Measurements from ENCODE around the gene ARIH1. TPM values are rescaled to one million over a fixed set of nuclear protein-coding genes. Genes with fewer than 3 reads are reported as not detected.
A peak's percentile ranks its signal among the peaks of the same experiment; 100 is the strongest.
"Not testable (repeated sequence)": the region's sequence is repeated elsewhere in the genome, so short reads cannot be mapped to it uniquely, and the experiment has no call there.

Gene ARIH1
- total and polyA plus RNA-seq, 4 donors: 67.6 to 179 (median 108) TPM

- WGBS (ENCODE audit: insufficient coverage): 80% methylated on average over 7 of the region's 7 CpGs
- H3K27me3 ChIP-seq (ENCODE audit: control insufficient read depth, insufficient read depth, low read length); H3K36me3 ChIP-seq (ENCODE audit: control insufficient read depth, insufficient read depth, low read length); H3K4me3 ChIP-seq (ENCODE audit: low read depth, low read length); DNase-seq (ENCODE audit: low read depth in 4 of 6, low spot score in 6 of 6); H3K4me1 ChIP-seq (ENCODE audit: control insufficient read depth, insufficient read depth, low read length); H3K9me3 ChIP-seq (ENCODE audit: control insufficient read depth, insufficient read depth, low read length); H3K27ac ChIP-seq (ENCODE audit: low read depth, low read length): not testable (repeated sequence)
Observed at GRCh38 chr15:72629068-72629570, 155.0 kb downstream of the ARIH1 start.

GRCh38 chr15:72636519-72637282, 162.6 kb downstream of the ARIH1 start:
- no CpG with 5 or more reads among the region's 43 CpGs for WGBS (ENCODE audit: insufficient coverage)
- not testable (repeated sequence) for H3K4me1 ChIP-seq (ENCODE audit: control insufficient read depth, insufficient read depth, low read length); H3K36me3 ChIP-seq (ENCODE audit: control insufficient read depth, insufficient read depth, low read length); H3K27me3 ChIP-seq (ENCODE audit: control insufficient read depth, insufficient read depth, low read length); H3K9me3 ChIP-seq (ENCODE audit: control insufficient read depth, insufficient read depth, low read length); H3K27ac ChIP-seq (ENCODE audit: low read depth, low read length)
- peak in 5 of 6 donors; percentile 42 to 95 (median 60) for DNase-seq (ENCODE audit: low read depth in 4 of 6, low spot score in 6 of 6)
- H3K4me3 ChIP-seq (ENCODE audit: low read depth, low read length): peak overlapping the region; percentile 27

GRCh38 chr15:72639759-72640483, 165.8 kb downstream of the ARIH1 start:
- H3K27ac ChIP-seq (ENCODE audit: low read depth, low read length); H3K4me3 ChIP-seq (ENCODE audit: low read depth, low read length); H3K9me3 ChIP-seq (ENCODE audit: control insufficient read depth, insufficient read depth, low read length); H3K4me1 ChIP-seq (ENCODE audit: control insufficient read depth, insufficient read depth, low read length); H3K36me3 ChIP-seq (ENCODE audit: control insufficient read depth, insufficient read depth, low read length); H3K27me3 ChIP-seq (ENCODE audit: control insufficient read depth, insufficient read depth, low read length); DNase-seq (ENCODE audit: low read depth in 4 of 6, low spot score in 6 of 6): not testable (repeated sequence)
- WGBS (ENCODE audit: insufficient coverage): no CpG with 5 or more reads among the region's 26 CpGs

GRCh38 chr15:72642271-72642670, 168.1 kb downstream of the ARIH1 start:
- not testable (repeated sequence) for H3K36me3 ChIP-seq (ENCODE audit: control insufficient read depth, insufficient read depth, low read length); H3K4me1 ChIP-seq (ENCODE audit: control insufficient read depth, insufficient read depth, low read length); H3K9me3 ChIP-seq (ENCODE audit: control insufficient read depth, insufficient read depth, low read length); DNase-seq (ENCODE audit: low read depth in 4 of 6, low spot score in 6 of 6); H3K4me3 ChIP-seq (ENCODE audit: low read depth, low read length); H3K27me3 ChIP-seq (ENCODE audit: control insufficient read depth, insufficient read depth, low read length); H3K27ac ChIP-seq (ENCODE audit: low read depth, low read length)
- WGBS (ENCODE audit: insufficient coverage): no CpG with 5 or more reads among the region's 2 CpGs

- 100% methylated on average over 2 of the region's 10 CpGs for WGBS (ENCODE audit: insufficient coverage)
- H3K36me3 ChIP-seq (ENCODE audit: control insufficient read depth, insufficient read depth, low read length); H3K4me1 ChIP-seq (ENCODE audit: control insufficient read depth, insufficient read depth, low read length); H3K27ac ChIP-seq (ENCODE audit: low read depth, low read length); H3K27me3 ChIP-seq (ENCODE audit: control insufficient read depth, insufficient read depth, low read length); H3K4me3 ChIP-seq (ENCODE audit: low read depth, low read length); DNase-seq (ENCODE audit: low read depth in 4 of 6, low spot score in 6 of 6); H3K9me3 ChIP-seq (ENCODE audit: control insufficient read depth, insufficient read depth, low read length): not testable (repeated sequence)
Observed at GRCh38 chr15:72648631-72649253, 174.6 kb downstream of the ARIH1 start.

Other genes with a start within 250 kb of the ARIH1 start
- gene PKM, start 243.1 kb upstream of the ARIH1 start, total RNA-seq: 100 to 1,000 TPM; 461 to 632 TPM
- gene PKM, start 243.1 kb upstream of the ARIH1 start, polyA plus RNA-seq (ENCODE audit: insufficient read length in 2 of 2): 100 to 1,000 TPM; 661 to 718 TPM
- 100 to 1,000 TPM in 1 of 2 donors, 10 to 100 TPM in 1; 55.4 to 114 TPM for gene PARP6, start 201.8 kb upstream of the ARIH1 start, total RNA-seq
- gene PARP6, start 201.8 kb upstream of the ARIH1 start, polyA plus RNA-seq (ENCODE audit: insufficient read length in 2 of 2): 100 to 1,000 TPM; 199 to 201 TPM
- 1 to 10 TPM; 6.8 to 8.5 TPM for gene CELF6, start 154.2 kb upstream of the ARIH1 start, total RNA-seq
- gene CELF6, start 154.2 kb upstream of the ARIH1 start, polyA plus RNA-seq (ENCODE audit: insufficient read length in 2 of 2): 10 to 100 TPM; 18.2 to 18.7 TPM
- gene HEXA, start 98.3 kb upstream of the ARIH1 start, total RNA-seq: 100 to 1,000 TPM in 1 of 2 donors, 10 to 100 TPM in 1; 52.8 to 108 TPM
- 10 to 100 TPM; 65.5 to 81.1 TPM for gene HEXA, start 98.3 kb upstream of the ARIH1 start, polyA plus RNA-seq (ENCODE audit: insufficient read length in 2 of 2)
- gene TMEM202, start 76.0 kb upstream of the ARIH1 start, total RNA-seq: not detected
- gene TMEM202, start 76.0 kb upstream of the ARIH1 start, polyA plus RNA-seq (ENCODE audit: insufficient read length in 2 of 2): not detected
- gene GOLGA6B, start 180.4 kb downstream of the ARIH1 start, total RNA-seq: under 1 TPM in 1 of 2 donors, not detected in 1; 0.11 TPM
- gene GOLGA6B, start 180.4 kb downstream of the ARIH1 start, polyA plus RNA-seq (ENCODE audit: insufficient read length in 2 of 2): 1 to 10 TPM in 1 of 2 donors, not detected in 1; 1.3 TPM
- not detected for gene HIGD2B, start 211.9 kb downstream of the ARIH1 start, total RNA-seq
- gene HIGD2B, start 211.9 kb downstream of the ARIH1 start, polyA plus RNA-seq (ENCODE audit: insufficient read length in 2 of 2): not detected
- 10 to 100 TPM; 44.0 to 48.4 TPM for gene BBS4, start 211.9 kb downstream of the ARIH1 start, total RNA-seq
- 10 to 100 TPM; 42.3 to 46.1 TPM for gene BBS4, start 211.9 kb downstream of the ARIH1 start, polyA plus RNA-seq (ENCODE audit: insufficient read length in 2 of 2)